PFSK-1 (cell line): ENCODE results near the gene RPTOR.

Experiments
- POLR2AphosphoS5 ChIP-seq: IDR thresholded peaks from 2 replicates; pipeline ENCODE4 v1.6.1; 2012; ENCODE audit warnings: low read depth, mild to moderate bottlenecking, control low read depth, low read length, moderate library complexity
- TAF1 ChIP-seq: IDR thresholded peaks from 2 replicates; pipeline ENCODE4 v1.6.1; 2012; ENCODE audit warnings: low read length, control low read depth, borderline replicate concordance; ENCODE audit not compliant: insufficient read depth
- TF ChIP-seq, protein P1 (sequence below), 2 experiments: IDR thresholded peaks; 2 replicates each; pipeline versions ENCODE4 v1.6.1 to v1.8.0; 2011 to 2012; ENCODE audit warnings: low read depth in 2 of 2, low read length in 2 of 2, control low read depth in 1 of 2, inconsistent platforms in 1 of 2, mild to moderate bottlenecking in 1 of 2, moderate library complexity in 1 of 2; ENCODE audit not compliant: insufficient read depth in 1 of 2

DNA sequence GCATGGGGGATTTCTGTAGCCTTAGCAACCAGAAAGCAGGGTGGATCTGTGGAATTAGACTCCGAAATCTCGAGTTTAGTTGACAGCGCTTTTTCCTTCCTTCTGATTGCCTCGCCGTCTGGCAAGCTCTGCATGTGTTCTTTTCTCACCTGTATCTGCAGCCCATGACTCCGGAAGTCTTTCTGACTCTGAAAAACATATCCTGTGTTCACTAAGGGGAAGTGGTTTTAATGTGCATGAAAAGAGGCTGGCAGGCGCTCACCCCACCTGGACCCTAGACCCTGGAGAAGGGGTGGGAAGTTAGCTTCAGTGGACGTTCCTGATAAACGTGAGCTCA lies 158.5 kb downstream of the RPTOR start:
- no peak for TF ChIP-seq POLR2AphosphoS5
- TF ChIP-seq, protein P1, sequence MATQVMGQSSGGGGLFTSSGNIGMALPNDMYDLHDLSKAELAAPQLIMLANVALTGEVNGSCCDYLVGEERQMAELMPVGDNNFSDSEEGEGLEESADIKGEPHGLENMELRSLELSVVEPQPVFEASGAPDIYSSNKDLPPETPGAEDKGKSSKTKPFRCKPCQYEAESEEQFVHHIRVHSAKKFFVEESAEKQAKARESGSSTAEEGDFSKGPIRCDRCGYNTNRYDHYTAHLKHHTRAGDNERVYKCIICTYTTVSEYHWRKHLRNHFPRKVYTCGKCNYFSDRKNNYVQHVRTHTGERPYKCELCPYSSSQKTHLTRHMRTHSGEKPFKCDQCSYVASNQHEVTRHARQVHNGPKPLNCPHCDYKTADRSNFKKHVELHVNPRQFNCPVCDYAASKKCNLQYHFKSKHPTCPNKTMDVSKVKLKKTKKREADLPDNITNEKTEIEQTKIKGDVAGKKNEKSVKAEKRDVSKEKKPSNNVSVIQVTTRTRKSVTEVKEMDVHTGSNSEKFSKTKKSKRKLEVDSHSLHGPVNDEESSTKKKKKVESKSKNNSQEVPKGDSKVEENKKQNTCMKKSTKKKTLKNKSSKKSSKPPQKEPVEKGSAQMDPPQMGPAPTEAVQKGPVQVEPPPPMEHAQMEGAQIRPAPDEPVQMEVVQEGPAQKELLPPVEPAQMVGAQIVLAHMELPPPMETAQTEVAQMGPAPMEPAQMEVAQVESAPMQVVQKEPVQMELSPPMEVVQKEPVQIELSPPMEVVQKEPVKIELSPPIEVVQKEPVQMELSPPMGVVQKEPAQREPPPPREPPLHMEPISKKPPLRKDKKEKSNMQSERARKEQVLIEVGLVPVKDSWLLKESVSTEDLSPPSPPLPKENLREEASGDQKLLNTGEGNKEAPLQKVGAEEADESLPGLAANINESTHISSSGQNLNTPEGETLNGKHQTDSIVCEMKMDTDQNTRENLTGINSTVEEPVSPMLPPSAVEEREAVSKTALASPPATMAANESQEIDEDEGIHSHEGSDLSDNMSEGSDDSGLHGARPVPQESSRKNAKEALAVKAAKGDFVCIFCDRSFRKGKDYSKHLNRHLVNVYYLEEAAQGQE (IDR thresholded peaks at IDR 0.05; ENCODE audit: insufficient read depth in 1 of 2, low read depth in 2 of 2, low read length in 2 of 2), result no peak
- no peak for TF ChIP-seq TAF1
